ENCODE data around the gene S100A3. TPM values are rescaled to one million over a fixed set of nuclear protein-coding genes. Genes with fewer than 3 reads are reported as not detected.

Gene S100A3
- total and polyA plus RNA-seq, 2 of the 13 experiments (the other 11 are each of a cell fraction or from before 2014, with no cell fraction given) = 2.5 to 4.5 TPM

- in situ Hi-C loops (cut with HindIII; ENCODE audit: extremely low pct_ligation_motif_present, low pct_unique_long_range_greater_than_20kb) (no loop called here), intact Hi-C loops (cut with micrococcal nuclease; ENCODE audit: unreplicated experiment) (no loop called here)
- POLR2A ChIA-PET = interaction anchor here (1.3 kb wide), 1 partner anchor 12 kb away, joined by 3 read pairs; no protein-coding TSS in a partner anchor
- H3K4me2 ChIP-seq (ENCODE audit: low read depth, low read length) = no peak overlapping the region
- DNase-seq (ENCODE audit: low spot score) (no peak), ATAC-seq (no peak), FAIRE-seq (no peak)
- no peak overlapping the region for H3K27ac ChIP-seq (ENCODE audit: extremely low read length, insufficient read depth, low read length)
- TF ChIP-seq ZSCAN20 (CRISPR knock-in tag; IDR thresholded peaks at IDR 0.05; ENCODE audit: borderline replicate concordance) = no peak
- TF ChIP-seq, protein P1, sequence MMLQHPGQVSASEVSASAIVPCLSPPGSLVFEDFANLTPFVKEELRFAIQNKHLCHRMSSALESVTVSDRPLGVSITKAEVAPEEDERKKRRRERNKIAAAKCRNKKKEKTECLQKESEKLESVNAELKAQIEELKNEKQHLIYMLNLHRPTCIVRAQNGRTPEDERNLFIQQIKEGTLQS (CRISPR knock-in tag; IDR thresholded peaks at IDR 0.05) = no peak
- no peak for TF ChIP-seq ZNF431 (CRISPR knock-in tag; IDR thresholded peaks at IDR 0.05; ENCODE audit: borderline replicate concordance, low read depth)
- no peak for TF ChIP-seq ZNF138 (CRISPR knock-in tag; IDR thresholded peaks at IDR 0.05; ENCODE audit: low read depth)
- TF ChIP-seq POLR2G (IDR thresholded peaks at IDR 0.05; ENCODE audit: low read depth, low read length) = no peak
- no peak for TF ChIP-seq ZNF180 (CRISPR knock-in tag; IDR thresholded peaks at IDR 0.05; ENCODE audit: borderline replicate concordance, low read depth)
- no peak for TF ChIP-seq JUND (CRISPR knock-in tag; IDR thresholded peaks at IDR 0.05)
- no peak for TF ChIP-seq GLI4 (CRISPR knock-in tag; IDR thresholded peaks at IDR 0.05; ENCODE audit: borderline replicate concordance)
- no peak for TF ChIP-seq ZFP90 (CRISPR knock-in tag; IDR thresholded peaks at IDR 0.05; ENCODE audit: borderline replicate concordance)
- no peak for TF ChIP-seq TOPORS (CRISPR knock-in tag; IDR thresholded peaks at IDR 0.05)
- no peak for TF ChIP-seq ZNF672 (CRISPR knock-in tag; IDR thresholded peaks at IDR 0.05)
- TF ChIP-seq HOXA3 (CRISPR knock-in tag; IDR thresholded peaks at IDR 0.05) = no peak
- TF ChIP-seq, protein P2, sequence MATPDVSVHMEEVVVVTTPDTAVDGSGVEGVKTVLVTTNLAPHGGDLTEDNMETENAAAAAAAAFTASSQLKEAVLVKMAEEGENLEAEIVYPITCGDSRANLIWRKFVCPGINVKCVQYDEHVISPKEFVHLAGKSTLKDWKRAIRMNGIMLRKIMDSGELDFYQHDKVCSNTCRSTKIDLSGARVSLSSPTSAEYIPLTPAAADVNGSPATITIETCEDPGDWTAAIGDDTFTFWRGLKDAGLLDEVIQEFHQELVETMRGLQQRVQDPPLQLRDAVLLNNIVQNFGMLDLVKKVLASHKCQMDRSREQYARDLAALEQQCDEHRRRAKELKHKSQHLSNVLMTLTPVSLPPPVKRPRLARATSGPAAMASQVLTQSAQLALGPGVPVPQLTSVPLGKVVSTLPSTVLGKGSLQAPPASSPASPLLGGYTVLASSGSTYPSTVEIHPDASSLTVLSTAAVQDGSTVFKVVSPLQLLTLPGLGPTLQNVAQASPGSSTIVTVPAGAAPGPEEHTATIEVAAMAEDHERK (CRISPR knock-in tag; IDR thresholded peaks at IDR 0.05; ENCODE audit: low read depth) = no peak
- no peak for TF ChIP-seq ZMAT5 (CRISPR knock-in tag; IDR thresholded peaks at IDR 0.05; ENCODE audit: borderline replicate concordance, low read depth)
- TF ChIP-seq ZNF18 (CRISPR knock-in tag; IDR thresholded peaks at IDR 0.05; ENCODE audit: insufficient replicate concordance) = no peak
- TF ChIP-seq RAD21 (CRISPR knock-in tag; IDR thresholded peaks at IDR 0.05) = no peak
- H3K79me2 ChIP-seq (ENCODE audit: insufficient read depth, low read length) = no peaks in the 10 kb centered on the region
- H3K27me3 ChIP-seq (ENCODE audit: control insufficient read depth in 1 of 2, insufficient read depth in 2 of 2, low read length in 2 of 2) = peaks cover 1 to 24% of the 10 kb centered on the region in 2 experiments; a peak in 3 of 5 replicates
- peaks cover 42% of the 10 kb centered on the region for H3K4me1 ChIP-seq (ENCODE audit: insufficient read depth, low read length)
- 88% methylated on average over 2 of the region's 2 CpGs for WGBS (ENCODE audit: low lambda C conversion rate)
- H3K9me3 ChIP-seq (ENCODE audit: low read length) = no peaks in the 10 kb centered on the region
- no peak overlapping the region for H3K4me3 ChIP-seq (replicated peaks in 1 of 3; ENCODE audit: insufficient read depth in 1 of 3, low read depth in 2 of 3, low read length in 3 of 3)
- H4K20me1 ChIP-seq (ENCODE audit: insufficient read depth, low read length) = no peaks in the 10 kb centered on the region
- no TSS peak for BruUV-seq (replicated peaks)
- H3K36me3 ChIP-seq (replicated peaks in 1 of 2; ENCODE audit: control insufficient read depth in 1 of 2, insufficient read depth in 2 of 2, low read length in 2 of 2) = no peaks in the 10 kb centered on the region
- no peak overlapping the region for H2AFZ ChIP-seq (ENCODE audit: low read length)
- H3K9ac ChIP-seq (ENCODE audit: insufficient read depth, low read depth, low read length) = no peak overlapping the region
- CTCF ChIA-PET (ENCODE audit: low intra/inter-chr PET ratio, low total read pairs) = no interaction called here
Measured at GRCh38 chr1:153553830-153554541, 4.9 kb upstream of the S100A3 start.

Measured in HepG2 (cell line).